ENCODE results near the gene CHIC2.

DNA sequence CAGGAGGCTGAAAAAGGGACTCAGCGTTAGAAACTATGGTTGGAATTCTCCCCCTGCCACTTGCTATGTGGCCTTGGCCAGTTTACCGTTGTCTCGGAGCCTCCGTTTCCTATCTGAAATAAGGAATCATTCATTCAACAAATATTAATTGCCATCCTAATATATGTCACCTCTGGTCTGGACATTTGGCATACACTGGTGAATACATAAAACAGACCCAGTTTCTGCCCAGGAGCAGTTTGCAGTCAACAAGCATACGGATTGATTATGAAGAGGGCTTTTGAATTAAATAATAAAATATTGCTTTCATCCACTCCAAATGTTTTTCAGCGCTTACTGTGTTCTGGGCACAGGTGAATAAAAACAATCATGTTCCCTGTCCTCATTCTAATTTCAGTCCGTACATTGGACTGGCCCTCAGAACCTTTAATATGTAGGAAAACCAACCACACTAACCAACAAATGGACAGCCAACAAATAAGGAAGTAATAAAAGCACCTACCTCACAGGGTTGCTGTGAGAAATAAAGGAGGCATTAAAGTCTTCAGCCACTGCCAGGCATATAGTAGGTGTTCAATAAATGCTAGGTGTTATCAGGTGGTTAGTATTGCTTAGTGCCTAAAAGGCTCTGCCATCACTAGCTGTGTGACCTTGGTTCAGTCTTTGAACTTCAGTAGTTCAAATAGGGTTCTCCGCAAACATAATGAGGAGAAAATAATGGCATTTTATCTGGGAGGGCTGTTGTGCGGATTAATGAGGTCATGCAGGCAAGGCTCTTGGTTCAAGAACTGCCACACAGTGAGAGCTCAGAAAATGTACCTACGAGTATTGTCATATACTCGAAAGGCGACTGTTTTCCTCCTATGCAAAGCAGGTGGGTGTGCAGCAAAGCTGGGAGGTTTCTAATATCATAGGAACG is 28.3 kb upstream of the CHIC2 start:
- TF ChIP-seq CTCF (IDR thresholded peaks at IDR 0.05; ENCODE audit: poor library complexity): no peak
- TF ChIP-seq EZH2 (IDR thresholded peaks at IDR 0.05; ENCODE audit: borderline replicate concordance): no peak
- peak; percentile 25 for TF ChIP-seq EZH2phosphoT487 (IDR thresholded peaks at IDR 0.05; ENCODE audit: low read depth, severe bottlenecking, unreplicated experiment)

Data from hepatocyte (in vitro differentiated cells).